Hematopoietic multipotent progenitor cell treated with erythropoietin and hydrocortisone succinate and interleukin-3 and kit ligand, for 15 days (in vitro differentiated cells): Measurements from ENCODE around the gene ZNF566.

Experiments used
- DNase-seq: peaks from one replicate; pipeline ENCODE4 v3.0.0-alpha.2; 2015; ENCODE audit warnings: low spot score

The ZNF566 gene

GRCh38 chr19:36441339-36441738 is 48.0 kb downstream of the ZNF566 start:
- no peak for DNase-seq

GRCh38 chr19:36436531-36436930 is 52.8 kb downstream of the ZNF566 start:
- no peak for DNase-seq

- no peak for DNase-seq
Measured at GRCh38 chr19:36423925-36424324, 65.4 kb downstream of the ZNF566 start.

GRCh38 chr19:36421749-36422481 is 67.4 kb downstream of the ZNF566 start:
- DNase-seq: no peak

- no peak for DNase-seq
Measured at GRCh38 chr19:36420961-36421748, 68.2 kb downstream of the ZNF566 start.

GRCh38 chr19:36418287-36419001 is 70.9 kb downstream of the ZNF566 start, which contains the start of gene ZFP82:
Gene ZFP82 (minus strand): TSS chr19:36418644. CDS start chr19:36409789, 8,855 bp downstream.
- peak; percentile 33 for DNase-seq

- DNase-seq: no peak
Measured at GRCh38 chr19:36417752-36418286, 71.5 kb downstream of the ZNF566 start.

GRCh38 chr19:36409841-36410240 is 79.5 kb downstream of the ZNF566 start:
- no peak for DNase-seq

- DNase-seq: no peak
Measured at GRCh38 chr19:36408101-36408500, 81.3 kb downstream of the ZNF566 start.

- no peak for DNase-seq
Measured at GRCh38 chr19:36404498-36404897, 84.9 kb downstream of the ZNF566 start.

GRCh38 chr19:36401475-36401874 is 87.9 kb downstream of the ZNF566 start:
- DNase-seq: no peak

- no peak for DNase-seq
Measured at GRCh38 chr19:36398571-36398970, 90.8 kb downstream of the ZNF566 start.
